ENCODE measurements around the gene DNM3.

DNA sequence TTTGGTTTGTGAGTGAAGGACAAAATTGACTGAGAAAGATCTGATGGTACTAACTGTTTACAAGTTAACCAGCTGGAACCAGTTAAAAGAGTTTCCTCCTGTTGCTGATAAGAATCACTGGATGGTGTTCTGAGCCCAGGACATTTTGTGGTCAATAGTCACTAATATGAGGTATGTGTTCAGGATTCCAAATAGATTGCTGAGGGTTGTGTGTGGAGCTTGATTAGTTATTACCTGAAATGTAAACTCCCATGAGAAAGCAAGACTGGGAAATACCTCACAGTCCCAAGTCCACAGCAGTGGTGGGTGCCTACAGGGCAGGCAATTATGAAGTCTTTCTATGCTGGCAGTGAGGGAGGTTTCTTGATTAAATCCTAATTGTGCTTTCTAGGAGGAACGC lies 164.6 kb downstream of the DNM3 start:
- TF ChIP-seq, protein P1, sequence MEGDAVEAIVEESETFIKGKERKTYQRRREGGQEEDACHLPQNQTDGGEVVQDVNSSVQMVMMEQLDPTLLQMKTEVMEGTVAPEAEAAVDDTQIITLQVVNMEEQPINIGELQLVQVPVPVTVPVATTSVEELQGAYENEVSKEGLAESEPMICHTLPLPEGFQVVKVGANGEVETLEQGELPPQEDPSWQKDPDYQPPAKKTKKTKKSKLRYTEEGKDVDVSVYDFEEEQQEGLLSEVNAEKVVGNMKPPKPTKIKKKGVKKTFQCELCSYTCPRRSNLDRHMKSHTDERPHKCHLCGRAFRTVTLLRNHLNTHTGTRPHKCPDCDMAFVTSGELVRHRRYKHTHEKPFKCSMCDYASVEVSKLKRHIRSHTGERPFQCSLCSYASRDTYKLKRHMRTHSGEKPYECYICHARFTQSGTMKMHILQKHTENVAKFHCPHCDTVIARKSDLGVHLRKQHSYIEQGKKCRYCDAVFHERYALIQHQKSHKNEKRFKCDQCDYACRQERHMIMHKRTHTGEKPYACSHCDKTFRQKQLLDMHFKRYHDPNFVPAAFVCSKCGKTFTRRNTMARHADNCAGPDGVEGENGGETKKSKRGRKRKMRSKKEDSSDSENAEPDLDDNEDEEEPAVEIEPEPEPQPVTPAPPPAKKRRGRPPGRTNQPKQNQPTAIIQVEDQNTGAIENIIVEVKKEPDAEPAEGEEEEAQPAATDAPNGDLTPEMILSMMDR (IDR thresholded peaks at IDR 0.05) = no peak
- TF ChIP-seq POLR2A (IDR thresholded peaks at IDR 0.05) = no peak
